PC-3 (cell line): ENCODE measurements around the gene CCDC92. TPM values are rescaled to one million over a fixed set of nuclear protein-coding genes. Genes with fewer than 3 reads are reported as not detected.

Experiments
- ATAC-seq: fragments of 200-7000 bp; cut with Tn5 transposase; 2 replicates; pipeline ENCODE4 v1.9.1; 2020; ENCODE audit warnings: mild to moderate bottlenecking, moderate library complexity
- BruUV-seq: library from RNA; stranded (reverse); fragments of 400-500 nt; replicated peaks from 2 replicates; lab custom pipeline; 2021; lab: Mats Ljungman, UMichigan
- CTCF ChIA-PET: fragments of 300-600 bp; sonication (Branson Sonifier 250); formaldehyde crosslinking; loops from one replicate; lab custom pipeline; 2022; ENCODE audit warnings: antibody characterized with exemption; lab: Charles Lee
- POLR2A ChIA-PET: fragments of 300-600 bp; sonication (Branson Sonifier 250); formaldehyde crosslinking; loops from one replicate; lab custom pipeline; 2022; ENCODE audit warnings: antibody characterized with exemption; ENCODE audit not compliant: unreplicated experiment; lab: Charles Lee
- DNase-seq: peaks from one replicate; pipeline ENCODE4 v3.0.0-alpha.2; 2015
- H2AFZ ChIP-seq: fragments of 300-600 bp; sonication (generic); 2 replicates; pipeline ENCODE4 v1.6.0; 2016; ENCODE audit warnings: antibody characterized with exemption, low read length
- H3F3A ChIP-seq: fragments of 300-600 bp; sonication (generic); one replicate; pipeline ENCODE4 v1.6.0; 2017; ENCODE audit warnings: antibody characterized with exemption, low read length, control low read depth, mild to moderate bottlenecking; ENCODE audit not compliant: unreplicated experiment
- H3K27ac ChIP-seq: fragments of 300-600 bp; sonication (generic); 2 replicates; pipeline ENCODE4 v1.5.1; 2016; ENCODE audit warnings: mild to moderate bottlenecking, low read length
- H3K27me3 ChIP-seq: fragments of 300-600 bp; sonication (generic); 2 replicates; pipeline ENCODE4 v1.6.1; 2016; ENCODE audit warnings: low read length, mixed read lengths
- H3K36me3 ChIP-seq: fragments of 300-600 bp; sonication (generic); 2 replicates; pipeline ENCODE4 v1.6.1; 2016; ENCODE audit warnings: low read depth, mixed run types, low read length, mixed read lengths
- H3K4me1 ChIP-seq: fragments of 300-600 bp; sonication (generic); 2 replicates; pipeline ENCODE4 v1.5.1; 2016; ENCODE audit warnings: low read length; ENCODE audit not compliant: insufficient read depth
- H3K4me2 ChIP-seq: fragments of 300-600 bp; sonication (generic); 2 replicates; pipeline ENCODE4 v1.6.0; 2016; ENCODE audit warnings: low read length
- H3K4me3 ChIP-seq: fragments of 300-600 bp; sonication (generic); 2 replicates; pipeline ENCODE4 v1.5.1; 2016; ENCODE audit warnings: mild to moderate bottlenecking, low read length, mixed read lengths
- H3K79me2 ChIP-seq: fragments of 300-600 bp; sonication (generic); 2 replicates; pipeline ENCODE4 v1.6.1; 2017; ENCODE audit warnings: low read length, mixed read lengths
- H3K9ac ChIP-seq: fragments of 300-600 bp; sonication (generic); 2 replicates; pipeline ENCODE4 v1.6.0; 2016; ENCODE audit warnings: mild to moderate bottlenecking, low read length
- H3K9me2 ChIP-seq: fragments of 300-600 bp; sonication (generic); replicated peaks from 2 replicates; pipeline ENCODE4 v1.6.1; 2016; ENCODE audit warnings: mixed run types, low read length, mixed read lengths
- H3K9me3 ChIP-seq: fragments of 300-600 bp; sonication (generic); 2 replicates; pipeline ENCODE4 v1.6.1; 2016; ENCODE audit warnings: low read length, mixed read lengths
- H4K20me1 ChIP-seq: fragments of 300-600 bp; sonication (generic); 2 replicates; pipeline ENCODE4 v1.6.1; 2016; ENCODE audit warnings: low read length, mixed read lengths
- EZH2 ChIP-seq: fragments of 300-600 bp; sonication (generic); IDR thresholded peaks from one replicate; pipeline ENCODE4 v1.6.1; 2017; ENCODE audit warnings: antibody characterized with exemption, mild to moderate bottlenecking, low read length; ENCODE audit not compliant: unreplicated experiment
- EZH2phosphoT487 ChIP-seq: fragments of 300-600 bp; sonication (generic); IDR thresholded peaks from 2 replicates; pipeline ENCODE4 v1.6.1; 2018; ENCODE audit warnings: mild to moderate bottlenecking, antibody characterized with exemption, low read length, borderline replicate concordance
- intact Hi-C: fragments of 100-400 bp; cut with micrococcal nuclease; formaldehyde crosslinking; loops from 2 replicates; pipeline ENCODE4 v1.9.0; 2023
- total RNA-seq: library from RNA; depleted of rRNA; stranded (reverse); fragments of >200 nt; gene quantifications from 2 replicates; pipeline ENCODE4 v1.2.3, GENCODE V29; 2014
- TF ChIP-seq, protein P1 (sequence below): fragments of 300-600 bp; sonication (generic); conservative IDR thresholded peaks from 2 replicates; pipeline ENCODE4 v1.5.1; 2017; ENCODE audit warnings: antibody characterized with exemption, low read depth, mild to moderate bottlenecking, low read length

The CCDC92 gene
- total RNA-seq, 1 experiment from 2014 or later = 9.6 TPM

DNA sequence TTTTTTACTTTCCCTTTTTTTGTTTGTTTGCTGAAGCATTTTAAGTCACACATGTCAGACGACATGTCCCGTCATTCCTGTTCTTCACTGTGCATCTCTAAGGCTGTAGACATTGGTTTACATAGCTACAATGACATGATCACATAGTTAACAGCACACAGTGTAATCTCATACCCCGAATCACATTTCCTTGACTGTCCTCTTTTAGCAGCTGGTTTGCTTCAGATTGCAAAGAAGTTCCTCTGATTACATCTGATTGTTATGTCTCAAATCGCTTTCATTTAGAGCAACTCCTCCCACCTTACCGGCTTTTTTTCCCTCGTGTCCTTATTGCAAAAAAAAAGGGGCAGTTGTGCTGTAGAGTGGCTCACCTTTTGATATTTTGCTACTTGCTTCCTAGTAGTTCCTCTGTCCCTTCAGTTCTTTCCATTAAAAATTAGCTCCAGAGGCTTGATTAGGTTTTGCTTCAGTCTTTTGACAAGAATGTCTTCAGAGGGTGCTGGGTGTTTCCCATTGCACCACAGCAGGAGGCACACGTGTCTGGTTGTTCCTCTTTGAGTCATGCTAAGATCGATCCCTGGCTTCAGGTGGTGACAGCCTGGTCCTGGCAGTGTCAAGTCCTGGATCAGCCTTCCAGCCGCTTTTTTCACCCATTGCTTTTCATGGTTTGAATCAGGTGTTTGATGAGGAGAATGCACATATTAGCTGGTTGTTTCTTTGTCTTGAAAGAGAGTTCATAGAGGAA is 35.4 kb upstream of the CCDC92 start:
- DNase-seq = no peak
- Histone ChIP-seq H3K9me2 (no peaks in the 10 kb centered on the region), H3K79me2 (peaks cover 7% of the 10 kb centered on the region; the same call in 1 of the 2 replicates), H3K4me2 (no peak overlapping the region), H3K27me3 (no peaks in the 10 kb centered on the region), H4K20me1 (0 out of 2 replicates have a peak, but pooled peaks cover 6% of the 10 kb centered on the region), H2AFZ (no peak overlapping the region), H3K4me1 (no peaks in the 10 kb centered on the region), H3K9ac (no peak overlapping the region), H3K9me3 (no peaks in the 10 kb centered on the region), H3K27ac (no peak overlapping the region), H3F3A (no peaks in the 10 kb centered on the region), H3K4me3 (no peak overlapping the region), H3K36me3 (peaks cover 27% of the 10 kb centered on the region; the same call in 1 of the 2 replicates)
- no TSS peak for BruUV-seq
- intact Hi-C loops = no loop called here
- CTCF ChIA-PET = no interaction called here
- POLR2A ChIA-PET = no interaction called here
- ATAC-seq = no peak
- TF ChIP-seq EZH2 = no peak
- no peak for TF ChIP-seq EZH2phosphoT487
- TF ChIP-seq, protein P1, sequence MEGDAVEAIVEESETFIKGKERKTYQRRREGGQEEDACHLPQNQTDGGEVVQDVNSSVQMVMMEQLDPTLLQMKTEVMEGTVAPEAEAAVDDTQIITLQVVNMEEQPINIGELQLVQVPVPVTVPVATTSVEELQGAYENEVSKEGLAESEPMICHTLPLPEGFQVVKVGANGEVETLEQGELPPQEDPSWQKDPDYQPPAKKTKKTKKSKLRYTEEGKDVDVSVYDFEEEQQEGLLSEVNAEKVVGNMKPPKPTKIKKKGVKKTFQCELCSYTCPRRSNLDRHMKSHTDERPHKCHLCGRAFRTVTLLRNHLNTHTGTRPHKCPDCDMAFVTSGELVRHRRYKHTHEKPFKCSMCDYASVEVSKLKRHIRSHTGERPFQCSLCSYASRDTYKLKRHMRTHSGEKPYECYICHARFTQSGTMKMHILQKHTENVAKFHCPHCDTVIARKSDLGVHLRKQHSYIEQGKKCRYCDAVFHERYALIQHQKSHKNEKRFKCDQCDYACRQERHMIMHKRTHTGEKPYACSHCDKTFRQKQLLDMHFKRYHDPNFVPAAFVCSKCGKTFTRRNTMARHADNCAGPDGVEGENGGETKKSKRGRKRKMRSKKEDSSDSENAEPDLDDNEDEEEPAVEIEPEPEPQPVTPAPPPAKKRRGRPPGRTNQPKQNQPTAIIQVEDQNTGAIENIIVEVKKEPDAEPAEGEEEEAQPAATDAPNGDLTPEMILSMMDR = no peak

DNA sequence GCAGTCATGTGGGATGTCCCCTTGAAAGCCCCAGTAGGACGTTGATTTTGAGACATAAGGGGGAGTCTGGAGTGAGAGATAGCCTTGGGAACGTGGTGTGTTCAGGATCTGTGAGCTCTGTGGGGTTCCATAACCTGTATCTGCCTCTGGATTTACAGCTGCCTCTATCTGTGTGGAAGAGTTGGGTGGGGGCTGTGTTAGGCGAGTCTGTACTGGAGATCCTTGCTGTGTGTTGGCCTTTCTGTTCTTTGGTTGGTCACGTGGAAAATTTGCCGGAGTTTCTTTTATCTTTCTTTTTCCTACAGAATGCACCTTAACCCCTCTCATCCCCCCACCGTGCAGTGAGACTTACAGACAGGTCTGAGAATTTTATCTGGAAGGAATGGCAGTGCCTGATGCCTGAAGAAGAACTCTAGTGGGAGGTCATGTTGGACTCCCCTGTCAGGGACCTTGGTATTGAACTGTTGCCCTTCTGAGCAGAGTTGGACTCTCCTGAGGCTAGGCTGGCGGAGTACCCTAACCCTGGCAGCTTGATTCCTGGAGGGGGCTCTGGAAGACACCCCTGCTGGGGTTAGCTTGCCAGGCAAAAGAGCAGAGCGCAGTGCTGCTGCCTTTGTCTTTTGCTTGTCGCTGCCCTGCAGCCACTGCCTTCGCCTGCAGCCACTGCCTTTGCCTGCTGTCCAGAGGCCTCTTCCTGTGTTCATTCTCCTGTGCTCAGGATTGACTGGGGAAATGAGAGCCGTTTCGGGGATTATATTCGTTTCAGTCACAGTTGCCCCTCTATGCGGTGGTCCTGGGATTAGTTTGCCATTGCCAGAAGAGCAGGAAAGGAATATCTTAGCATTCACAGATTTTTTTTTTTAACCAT is 34.4 kb upstream of the CCDC92 start:
- Histone ChIP-seq H3K4me1 (no peaks in the 10 kb centered on the region), H3K9ac (no peak overlapping the region), H3F3A (no peaks in the 10 kb centered on the region), H3K27me3 (no peaks in the 10 kb centered on the region), H3K9me3 (no peaks in the 10 kb centered on the region), H4K20me1 (0 out of 2 replicates have a peak, but pooled peaks cover 6% of the 10 kb centered on the region), H3K9me2 (no peaks in the 10 kb centered on the region), H2AFZ (no peak overlapping the region), H3K27ac (no peak overlapping the region), H3K4me2 (no peak overlapping the region), H3K36me3 (peaks cover 17% of the 10 kb centered on the region; the same call in 1 of the 2 replicates), H3K4me3 (no peak overlapping the region), H3K79me2 (peaks cover 7% of the 10 kb centered on the region; the same call in 1 of the 2 replicates)
- intact Hi-C loops = no loop called here
- no peak for DNase-seq
- no TSS peak for BruUV-seq
- TF ChIP-seq, protein P1 = no peak
- no peak for TF ChIP-seq EZH2phosphoT487
- ChIA-PET CTCF (no interaction called here), POLR2A (no interaction called here)
- ATAC-seq = no peak
